Measurements from ENCODE around the gene IFNA13.
"Not testable (repeated sequence)": the region's sequence is repeated elsewhere in the genome, so short reads cannot be mapped to it uniquely, and the experiment has no call there.

IFNA13 gene

DNA sequence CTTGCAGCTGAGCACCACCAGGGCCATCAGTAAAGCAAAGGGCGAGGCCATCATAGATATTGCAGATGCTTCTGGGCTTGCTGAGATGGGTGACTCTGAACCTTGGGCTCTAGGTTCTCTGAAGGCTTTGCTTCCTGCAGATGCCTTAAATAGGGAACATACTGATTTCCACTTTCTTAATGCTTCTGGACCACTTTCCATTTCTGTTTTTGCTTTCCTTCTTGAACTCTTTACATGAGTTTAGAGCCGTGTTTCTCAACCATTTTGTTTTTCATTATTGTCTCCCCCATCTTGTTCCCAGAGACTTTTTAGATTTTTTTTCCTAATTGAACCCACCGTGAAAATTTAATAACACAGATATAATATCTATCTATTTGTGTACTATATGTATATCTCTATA lies at the start of gene IFNA13:
Gene IFNA13 (minus strand): TSS at position 101 of the 400 bp plus-strand sequence. CDS start 47 bp downstream, at position 54.
- no peak for DNase-seq

GRCh38 chr9:21415493-21416267 lies 47.8 kb upstream of the IFNA13 start:
- DNase-seq: no peak

DNA sequence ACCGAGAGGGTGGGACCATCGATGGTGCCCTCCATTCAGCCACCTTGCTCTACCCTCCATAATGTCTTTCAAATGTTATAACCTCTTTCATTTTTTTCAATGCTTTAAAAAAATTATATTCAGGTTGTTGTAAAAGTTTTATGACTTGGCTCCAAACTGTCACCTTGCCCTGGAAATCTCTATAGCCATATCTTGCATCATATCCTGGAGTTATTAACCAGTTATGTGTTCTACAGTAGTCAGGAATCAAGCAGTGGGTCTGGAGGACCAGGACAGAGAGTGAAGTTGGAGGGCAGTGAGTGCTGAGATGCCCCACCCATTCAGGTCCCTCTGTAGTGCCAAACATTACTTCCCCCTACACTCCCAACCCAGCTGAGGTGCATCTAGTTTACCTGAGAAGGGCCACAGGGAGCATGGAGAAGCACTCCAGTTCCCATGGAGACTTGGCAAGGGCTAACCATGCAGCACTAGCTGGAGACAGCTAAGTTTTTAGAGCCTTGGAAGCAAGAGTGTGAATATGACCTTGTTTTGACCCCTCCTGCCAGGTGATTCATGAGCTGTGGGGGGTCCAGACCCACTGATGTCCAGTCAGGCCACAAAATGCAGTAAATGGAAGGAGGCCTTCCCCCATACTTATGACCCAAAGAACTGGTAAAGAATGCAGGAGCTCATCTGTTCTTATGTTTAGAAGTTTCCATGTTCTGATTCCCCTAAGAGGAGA lies 46.5 kb upstream of the IFNA13 start:
- no peak for DNase-seq

- no peak for DNase-seq
Observed at GRCh38 chr9:21413624-21414023, 45.8 kb upstream of the IFNA13 start.

- DNase-seq: no peak
Observed at GRCh38 chr9:21413151-21413550, 45.3 kb upstream of the IFNA13 start.

DNA sequence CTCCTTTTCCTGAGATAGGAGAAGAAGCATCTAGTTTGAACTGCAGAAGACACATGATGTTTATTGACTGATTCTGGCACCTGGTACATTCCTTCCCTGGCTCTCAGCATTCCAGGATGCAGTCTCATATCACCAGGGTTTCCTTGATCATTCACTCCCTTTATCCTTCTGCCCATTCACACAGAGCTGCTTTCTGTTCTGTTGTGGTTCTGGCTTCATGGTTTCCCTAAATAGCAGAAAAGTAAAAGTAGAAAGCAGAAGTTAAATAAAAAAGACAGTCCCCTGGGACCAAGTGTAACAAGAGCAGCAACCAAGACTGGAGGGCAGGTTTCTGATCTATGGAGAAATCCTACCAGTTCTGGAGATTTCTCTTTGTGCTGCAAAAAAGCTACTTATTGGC lies 44.2 kb upstream of the IFNA13 start:
- no peak for DNase-seq

DNA sequence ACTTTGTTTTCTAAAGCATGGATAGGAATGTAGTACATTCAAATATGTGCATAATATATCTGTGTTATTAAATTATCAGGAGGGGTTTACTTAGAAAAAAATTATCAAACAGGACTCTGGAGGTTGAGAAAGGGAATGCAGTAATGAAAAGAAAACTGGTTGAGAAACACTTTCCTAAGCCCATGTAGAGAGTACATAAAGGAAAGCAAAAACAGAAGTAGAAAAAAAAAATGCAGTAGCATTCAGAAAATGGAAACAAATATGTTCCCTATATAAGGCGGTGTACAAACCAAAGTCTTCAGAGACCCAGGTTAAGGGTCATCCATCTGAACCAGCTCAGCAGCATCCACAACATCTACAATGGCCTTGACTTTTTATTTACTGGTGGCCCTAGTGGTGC lies 41.0 kb upstream of the IFNA13 start, which contains the start of gene IFNA8:
Gene IFNA8 (plus strand): TSS at position 301 of the 400 bp plus-strand sequence. CDS start 60 bp downstream, at position 361.
- no peak for DNase-seq

- no peak for DNase-seq
Observed at GRCh38 chr9:21404146-21404545, 36.3 kb upstream of the IFNA13 start.

- no peak for DNase-seq
Observed at GRCh38 chr9:21402386-21403251, 34.8 kb upstream of the IFNA13 start.

- no peak for DNase-seq
Observed at GRCh38 chr9:21399956-21400355, 32.1 kb upstream of the IFNA13 start.

DNA sequence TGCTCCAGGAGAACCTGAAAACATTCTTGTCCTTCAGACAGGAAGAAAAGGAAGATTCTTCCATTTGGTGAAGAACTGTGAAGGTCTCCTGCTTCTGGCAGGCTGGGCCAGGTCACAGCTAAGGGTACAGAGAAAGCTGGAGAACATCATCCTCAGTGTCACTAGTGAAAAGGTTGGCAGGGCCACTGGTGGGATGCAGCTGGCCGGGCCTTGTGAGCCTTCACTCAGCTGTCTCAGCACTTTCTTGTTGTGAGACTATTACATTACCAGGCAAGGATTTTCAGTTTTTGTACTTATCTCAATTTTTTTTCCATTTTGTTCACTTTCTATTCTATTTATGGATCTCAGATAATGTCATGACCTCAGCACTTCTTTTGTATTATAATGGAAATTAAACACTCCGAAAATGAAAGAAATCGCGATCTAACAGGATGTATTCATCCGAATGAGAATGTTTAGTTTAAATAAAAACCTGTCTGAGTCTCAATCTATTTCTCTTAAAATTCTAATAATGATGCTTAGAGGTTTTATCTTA lies 31.2 kb upstream of the IFNA13 start:
- no peak for DNase-seq

DNA sequence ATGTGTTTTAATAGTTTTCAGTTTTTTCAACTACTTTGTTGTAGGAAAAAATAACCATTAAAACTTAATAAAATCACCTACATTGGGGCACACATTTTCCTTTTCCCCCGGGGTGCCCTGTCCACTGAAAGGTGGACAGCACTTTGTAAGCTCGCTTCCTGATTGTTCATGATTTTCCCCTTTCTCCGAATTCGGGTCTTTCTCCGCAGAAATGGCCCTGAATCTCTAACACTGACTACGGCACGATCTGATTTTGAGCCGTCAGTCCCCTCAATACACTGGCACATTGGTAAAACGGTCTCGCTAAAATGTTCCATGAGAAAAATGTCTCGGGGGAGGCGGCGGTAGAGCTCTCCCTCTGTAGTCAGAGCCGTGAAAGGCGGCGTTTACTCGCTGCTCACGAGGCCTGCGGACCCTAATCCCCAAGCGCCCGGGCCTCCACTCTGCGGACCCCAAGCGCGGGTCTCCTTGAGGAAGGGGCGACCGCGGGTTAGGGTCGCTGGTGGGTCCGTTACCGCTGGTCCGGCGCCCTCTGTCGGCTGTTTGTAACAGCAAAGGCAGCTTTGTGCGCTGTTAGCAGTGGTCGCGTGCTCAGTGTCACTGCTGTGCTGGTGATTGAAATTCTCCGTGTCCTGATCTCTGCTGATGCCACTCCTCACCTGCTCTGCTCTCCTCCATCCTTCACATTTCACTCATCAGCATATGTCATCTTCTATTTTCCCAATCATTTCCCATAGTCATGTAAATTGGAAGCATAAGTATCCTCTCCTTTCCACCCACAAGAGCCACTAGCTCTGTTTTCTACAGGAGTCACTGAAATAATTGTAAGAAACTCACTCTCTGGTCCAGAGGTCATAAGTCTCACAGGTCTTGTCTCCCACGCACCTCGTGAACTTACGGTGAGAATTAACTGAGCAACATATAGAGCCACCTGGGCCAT lies 28.2 kb upstream of the IFNA13 start:
- peak; percentile 24 for DNase-seq

DNA sequence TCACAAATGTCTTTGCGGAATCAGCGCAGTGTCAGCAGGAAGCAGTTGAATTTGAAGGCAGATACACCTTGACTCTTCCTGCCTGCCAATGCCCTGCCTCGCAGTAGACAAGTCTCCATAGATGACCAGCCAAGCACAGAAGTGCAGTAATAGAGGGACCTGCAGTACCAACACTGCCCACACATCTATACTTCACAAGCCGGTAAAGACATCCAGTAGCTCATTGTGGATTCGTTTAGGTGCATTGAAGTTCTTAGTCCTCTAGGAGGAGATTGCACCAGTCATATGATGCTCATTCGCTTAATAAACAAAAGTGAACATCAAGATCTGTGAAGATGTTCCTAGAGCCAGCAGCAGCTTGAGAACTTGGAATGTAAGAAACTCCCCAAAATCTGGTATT lies 24.4 kb upstream of the IFNA13 start:
- peak; percentile 17 for DNase-seq

GRCh38 chr9:21385131-21385670 lies 17.3 kb upstream of the IFNA13 start, which contains the start of gene IFNA2:
TSS of gene IFNA2 (minus strand) at chr9:21385398. CDS start at chr9:21385329, 69 bp downstream.
- no peak for DNase-seq

DNA sequence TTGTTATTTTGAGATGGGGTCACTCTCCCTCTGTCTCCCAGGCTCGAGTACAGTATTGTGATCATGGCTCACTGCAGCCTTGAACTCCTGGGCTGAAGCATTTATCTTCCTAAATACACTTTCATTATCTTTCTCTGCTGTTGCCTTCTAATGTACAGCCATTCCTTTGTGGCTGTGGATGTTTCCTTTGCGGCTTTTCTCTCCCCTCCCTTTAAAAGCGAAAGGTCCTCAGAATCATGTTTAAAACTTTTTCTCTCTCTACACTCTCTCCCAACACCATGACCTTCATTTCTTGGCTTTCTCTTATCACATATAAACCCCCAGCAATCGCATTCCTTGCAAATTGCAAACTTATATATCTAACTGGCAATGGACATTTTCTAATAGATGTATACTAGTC lies 15.8 kb upstream of the IFNA13 start:
- no peak for DNase-seq

DNA sequence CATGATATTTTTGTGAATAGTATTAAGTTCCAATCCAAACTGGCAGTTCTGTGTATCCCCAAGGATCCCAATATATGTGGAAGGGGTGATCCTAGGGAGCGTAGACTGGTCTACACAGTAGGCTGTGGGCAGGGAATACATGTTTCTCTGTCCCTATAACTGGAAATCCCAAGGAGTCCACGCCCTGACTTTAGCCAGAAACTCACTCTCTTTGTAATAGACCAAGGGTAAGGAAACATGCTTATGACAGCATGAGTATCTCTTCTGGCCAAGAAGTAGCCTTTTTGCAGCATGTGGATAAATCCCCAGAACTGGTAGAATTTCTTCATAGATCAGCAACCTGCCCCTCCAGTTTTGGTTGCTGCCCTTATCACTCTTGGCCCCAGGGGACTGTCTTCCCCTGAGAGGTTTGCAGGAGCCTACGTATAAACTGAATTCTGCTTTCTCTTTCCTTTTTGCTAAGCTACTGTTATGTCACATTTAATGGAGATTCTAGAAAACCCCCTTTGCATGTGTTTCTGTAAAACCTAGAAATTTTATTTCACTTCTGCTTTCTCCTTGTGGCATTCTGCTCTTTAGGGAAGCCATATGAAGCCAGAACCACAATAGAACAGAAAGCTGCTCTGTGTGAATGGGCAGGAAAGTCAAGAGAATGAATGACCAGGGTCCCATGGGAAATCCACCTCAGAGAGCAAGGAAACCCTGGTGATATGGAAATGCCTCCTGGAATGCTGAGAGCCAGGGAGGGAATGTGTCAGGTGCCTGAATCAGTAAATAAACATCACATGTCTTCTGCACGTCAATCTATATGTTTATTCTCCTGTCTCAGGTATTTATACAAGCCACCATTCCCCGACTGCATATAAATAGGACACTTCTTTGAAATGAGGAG lies 13.8 kb upstream of the IFNA13 start:
- DNase-seq: no peak

GRCh38 chr9:21371467-21371866 lies 3.6 kb upstream of the IFNA13 start:
- DNase-seq: not testable (repeated sequence)

DNA sequence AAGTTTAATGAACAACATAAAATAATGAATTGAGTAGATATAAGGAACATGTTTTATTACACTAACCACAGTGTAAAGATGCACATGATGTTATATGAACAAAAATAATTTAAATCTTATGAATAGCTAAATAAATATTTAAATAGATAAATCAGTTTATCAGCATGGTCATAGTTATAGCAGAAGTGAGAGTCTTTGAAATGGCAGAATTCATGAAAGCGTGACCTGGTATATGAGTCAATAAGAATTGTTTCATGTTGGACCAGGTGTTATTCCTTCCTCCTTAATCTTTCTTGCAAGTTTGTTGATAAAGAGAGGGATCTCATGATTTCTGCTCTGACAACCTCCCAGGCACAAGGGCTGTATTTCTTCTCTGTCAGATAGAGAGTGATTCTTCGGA lies 688 bp downstream of the IFNA13 start:
- not testable (repeated sequence) for DNase-seq

DNA sequence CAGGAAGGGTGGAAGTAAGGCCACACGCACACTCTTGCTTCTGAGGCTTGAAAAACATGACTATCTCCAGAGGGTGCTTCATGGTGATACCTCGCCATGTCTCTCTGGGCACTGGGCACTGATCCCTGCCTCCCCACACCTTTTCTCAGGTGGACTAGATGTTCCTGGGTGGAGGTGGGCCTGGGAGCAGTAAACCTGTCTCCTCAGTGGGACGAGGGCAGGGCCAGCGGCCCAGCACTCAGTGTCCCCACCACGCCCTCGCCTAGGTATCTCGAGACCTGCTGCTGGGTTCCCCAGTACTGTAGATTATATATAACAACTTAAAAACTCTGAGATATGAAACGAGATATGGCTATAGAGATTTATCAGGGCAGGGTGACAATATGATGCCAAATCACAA lies 5.6 kb downstream of the IFNA13 start:
- DNase-seq: no peak

Data from NCI-H146 (cell line).